IPS DF 6.9 (cell line): ENCODE results near the gene KRTAP12-4.
A peak's percentile ranks its signal among the peaks of the same experiment; 100 is the strongest.
"Not testable (repeated sequence)": the region's sequence is repeated elsewhere in the genome, so short reads cannot be mapped to it uniquely, and the experiment has no call there.

ENCODE experiments used
- DNase-seq: peaks from one replicate; pipeline ENCODE4 v3.0.0-alpha.2; 2013; ENCODE audit warnings: low read depth, low spot score
- H3K27ac ChIP-seq: one replicate; pipeline ENCODE4 v1.5.1; 2013; ENCODE audit warnings: low read length, control low read depth
- H3K27me3 ChIP-seq: 2 replicates; pipeline ENCODE4 v1.6.1; 2013; ENCODE audit warnings: mild to moderate bottlenecking, low read length; ENCODE audit not compliant: control insufficient read depth, insufficient read depth
- H3K36me3 ChIP-seq: 2 replicates; pipeline ENCODE4 v1.6.1; 2013; ENCODE audit warnings: low read length; ENCODE audit not compliant: control insufficient read depth, insufficient read depth
- H3K4me1 ChIP-seq: 2 replicates; pipeline ENCODE4 v1.6.1; 2013; ENCODE audit warnings: low read length; ENCODE audit not compliant: control insufficient read depth, insufficient read depth
- H3K4me3 ChIP-seq: 2 replicates; pipeline ENCODE4 v1.5.1; 2013; ENCODE audit warnings: mild to moderate bottlenecking, low read length
- H3K9me3 ChIP-seq: 2 replicates; pipeline ENCODE4 v1.6.1; 2013; ENCODE audit warnings: low read length, inconsistent platforms; ENCODE audit not compliant: control insufficient read depth, insufficient read depth
- WGBS: extraction: QIAGEN DNeasy Blood & Tissue Kit; methylation state at CpG from one replicate; pipeline ENCODE4 v1.1.7; 2013; ENCODE audit warnings: mixed read lengths, missing lambda C conversion rate; ENCODE audit not compliant: insufficient read length, insufficient coverage; 5-methylcytosine and 5-hydroxymethylcytosine counted together

KRTAP12-4 gene

DNA sequence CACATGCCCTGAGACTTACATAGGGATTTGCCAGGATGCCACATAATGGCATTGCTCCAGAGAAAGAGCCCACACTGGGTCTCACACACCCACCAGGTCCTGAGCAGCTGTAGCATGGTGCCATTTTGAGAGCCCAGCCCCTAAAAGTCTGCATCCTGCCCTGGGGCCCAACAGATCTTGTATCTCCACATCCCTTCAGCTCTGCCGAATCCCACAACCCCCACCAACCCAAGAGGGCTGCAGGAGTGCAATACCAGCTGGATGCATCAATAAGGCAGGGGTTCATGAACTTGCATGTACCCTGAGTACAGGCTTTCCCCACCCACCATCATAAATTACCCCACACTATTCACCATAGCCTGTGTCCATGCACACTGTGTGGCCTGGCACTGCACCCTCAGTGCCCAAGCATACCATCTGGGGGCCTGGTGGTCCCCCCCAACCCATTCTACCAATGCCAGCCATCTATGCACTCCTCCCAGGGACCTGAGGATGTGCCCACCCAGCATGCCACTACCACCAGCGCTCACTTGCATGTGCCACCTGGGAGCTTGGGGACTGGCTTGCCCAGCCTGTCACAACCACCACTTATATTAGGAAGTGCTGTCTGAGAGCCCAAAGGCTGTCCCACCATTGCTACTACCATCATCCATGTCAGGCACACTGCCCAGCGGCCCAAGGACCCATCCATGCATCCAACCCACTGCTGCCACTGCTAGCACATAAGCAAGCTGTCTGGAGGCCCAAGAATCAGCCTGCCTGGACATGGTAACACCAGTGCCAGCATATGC is 16.4 kb upstream of the KRTAP12-4 start:
- H3K4me1 ChIP-seq = no peaks in the 10 kb centered on the region; the same call in 1 of the 2 replicates
- no peak overlapping the region for H3K4me3 ChIP-seq
- no peak for DNase-seq
- no peaks in the 10 kb centered on the region for H3K36me3 ChIP-seq
- peaks cover 3% of the 10 kb centered on the region; the same call in 1 of the 2 replicates for H3K9me3 ChIP-seq
- no peak overlapping the region for H3K27ac ChIP-seq
- no CpG with 5 or more reads among the region's 3 CpGs for WGBS
- H3K27me3 ChIP-seq = no peaks in the 10 kb centered on the region

DNA sequence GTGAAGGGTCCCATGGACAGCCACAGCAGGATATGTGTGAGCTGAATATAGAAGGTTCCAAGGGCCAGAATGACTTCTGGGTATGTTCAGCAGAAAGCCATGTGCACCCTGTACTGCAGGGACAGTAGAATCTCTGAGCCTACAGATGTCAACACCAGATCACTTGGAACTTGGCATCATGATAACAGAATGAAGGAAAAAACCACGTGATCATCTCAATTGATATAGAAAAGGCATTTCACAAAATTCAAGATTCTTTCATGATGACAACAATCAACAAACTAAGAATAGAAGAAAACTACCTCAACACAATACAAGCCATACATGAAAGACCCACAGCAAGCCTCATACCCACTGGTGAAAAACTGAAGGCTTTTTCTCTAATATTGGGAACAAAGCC is 13.2 kb upstream of the KRTAP12-4 start:
- no peaks in the 10 kb centered on the region for H3K27me3 ChIP-seq
- no peak overlapping the region for H3K4me3 ChIP-seq
- WGBS = no CpG with 5 or more reads among the region's 1 CpG
- H3K4me1 ChIP-seq = no peaks in the 10 kb centered on the region; the same call in 1 of the 2 replicates
- no peaks in the 10 kb centered on the region for H3K36me3 ChIP-seq
- H3K27ac ChIP-seq = no peak overlapping the region
- DNase-seq = no peak
- H3K9me3 ChIP-seq = peaks cover 3% of the 10 kb centered on the region; the same call in 1 of the 2 replicates

DNA sequence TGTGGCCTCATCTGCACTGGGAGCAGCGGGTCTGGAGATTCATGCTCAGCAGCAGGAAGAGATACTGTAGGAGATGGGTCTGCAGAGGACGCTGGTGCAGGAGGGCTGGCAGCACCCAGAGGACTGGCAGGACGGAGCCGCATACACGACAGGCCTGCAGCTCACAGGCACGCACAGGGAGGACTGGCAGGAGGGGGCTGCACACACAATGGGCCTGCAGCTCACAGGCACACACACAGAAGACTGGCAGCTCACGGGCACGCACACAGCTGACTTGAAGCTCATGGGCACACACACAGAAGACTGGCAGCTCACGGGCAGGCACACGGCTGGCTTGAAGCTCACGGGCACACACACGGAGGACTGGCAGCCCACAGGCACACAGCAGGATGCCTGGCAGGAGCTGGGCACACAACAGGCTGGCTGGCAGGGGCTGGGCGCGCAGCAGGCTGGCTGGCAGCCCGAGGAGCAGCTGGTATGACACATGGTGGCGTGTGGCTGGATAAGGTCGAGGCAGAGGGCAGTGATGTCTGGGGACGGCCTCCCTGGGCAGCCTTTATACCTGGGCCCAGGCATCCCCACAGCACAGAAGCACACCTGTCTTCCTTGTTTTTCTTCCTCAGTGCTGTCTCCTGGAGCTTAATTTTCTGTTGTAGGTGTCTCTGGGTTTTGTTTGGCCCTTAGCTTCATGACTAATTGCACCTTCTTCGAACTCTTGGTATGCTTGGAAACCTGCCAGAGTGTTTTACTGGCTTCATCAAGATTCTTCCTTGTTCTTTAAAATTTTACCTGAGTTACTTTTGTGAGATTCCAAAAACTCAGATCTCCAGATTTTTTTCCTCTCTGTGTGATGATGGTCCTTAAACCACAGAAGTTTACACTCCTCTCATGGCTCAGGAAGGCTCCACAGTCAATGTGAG is 12.2 kb upstream of the KRTAP12-4 start, which contains the start of gene KRTAP12-2:
Gene KRTAP12-2 (minus strand): TSS at position 527 of the 920 bp plus-strand sequence. CDS start 41 bp downstream, at position 486.
- Histone ChIP-seq H3K27ac (no peak within 1 kb of the TSS), H3K27me3 (no peaks in the 10 kb centered on the region), H3K4me3 (no peak within 1 kb of the TSS), H3K4me1 (no peaks in the 10 kb centered on the region; the same call in 1 of the 2 replicates), H3K9me3 (peaks cover 3% of the 10 kb centered on the region; the same call in 1 of the 2 replicates), H3K36me3 (no peaks in the 10 kb centered on the region)
- DNase-seq = no peak
- WGBS = no CpG with 5 or more reads among the region's 19 CpGs

DNA sequence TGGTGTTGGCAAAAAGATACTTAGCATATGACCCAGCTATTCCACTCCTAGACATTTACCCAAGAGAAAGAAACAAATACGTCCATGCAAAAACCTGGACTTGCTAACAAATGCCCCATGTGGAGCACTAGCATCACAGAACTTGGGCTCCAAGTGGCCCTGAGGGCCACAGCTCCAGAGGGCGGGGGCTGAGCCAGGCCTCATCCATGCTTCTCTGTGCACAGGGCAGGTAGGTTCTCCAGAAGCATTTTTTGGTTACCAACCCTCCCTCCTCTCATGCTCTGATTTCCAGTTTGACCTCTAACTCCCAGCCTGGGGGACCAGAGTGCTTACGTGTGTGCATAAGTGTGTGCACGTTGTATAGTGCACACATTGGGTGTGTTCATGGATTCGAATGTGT is 10.2 kb upstream of the KRTAP12-4 start:
- Histone ChIP-seq H3K4me1 (no peaks in the 10 kb centered on the region; the same call in 1 of the 2 replicates), H3K36me3 (no peaks in the 10 kb centered on the region), H3K9me3 (no peaks in the 10 kb centered on the region), H3K27me3 (no peaks in the 10 kb centered on the region), H3K4me3 (no peak overlapping the region), H3K27ac (no peak overlapping the region)
- DNase-seq = no peak
- WGBS = no CpG with 5 or more reads among the region's 5 CpGs

DNA sequence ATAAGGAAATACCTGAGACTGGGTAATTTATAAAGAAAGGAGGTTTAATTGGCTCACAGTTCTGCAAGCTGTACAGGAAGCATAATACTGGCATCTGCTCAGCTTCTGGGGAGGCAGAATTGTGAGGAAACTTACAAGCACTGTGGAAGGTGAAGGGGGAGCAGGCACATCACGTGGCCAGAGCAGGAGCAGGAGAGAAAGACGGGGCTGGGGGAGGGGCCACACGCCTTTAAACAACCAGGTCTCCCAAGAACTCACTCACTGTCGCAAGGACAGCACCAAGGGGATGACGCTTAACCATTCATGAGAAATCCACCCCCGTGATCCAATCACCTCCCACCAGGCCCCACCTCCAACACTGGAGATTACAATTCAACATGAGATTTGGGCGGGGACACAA is 7.1 kb upstream of the KRTAP12-4 start:
- no CpG with 5 or more reads among the region's 7 CpGs for WGBS
- peak; percentile 31 for DNase-seq
- not testable (repeated sequence) for H3K4me1 ChIP-seq, H3K36me3 ChIP-seq, H3K9me3 ChIP-seq, H3K27me3 ChIP-seq, H3K27ac ChIP-seq, H3K4me3 ChIP-seq

DNA sequence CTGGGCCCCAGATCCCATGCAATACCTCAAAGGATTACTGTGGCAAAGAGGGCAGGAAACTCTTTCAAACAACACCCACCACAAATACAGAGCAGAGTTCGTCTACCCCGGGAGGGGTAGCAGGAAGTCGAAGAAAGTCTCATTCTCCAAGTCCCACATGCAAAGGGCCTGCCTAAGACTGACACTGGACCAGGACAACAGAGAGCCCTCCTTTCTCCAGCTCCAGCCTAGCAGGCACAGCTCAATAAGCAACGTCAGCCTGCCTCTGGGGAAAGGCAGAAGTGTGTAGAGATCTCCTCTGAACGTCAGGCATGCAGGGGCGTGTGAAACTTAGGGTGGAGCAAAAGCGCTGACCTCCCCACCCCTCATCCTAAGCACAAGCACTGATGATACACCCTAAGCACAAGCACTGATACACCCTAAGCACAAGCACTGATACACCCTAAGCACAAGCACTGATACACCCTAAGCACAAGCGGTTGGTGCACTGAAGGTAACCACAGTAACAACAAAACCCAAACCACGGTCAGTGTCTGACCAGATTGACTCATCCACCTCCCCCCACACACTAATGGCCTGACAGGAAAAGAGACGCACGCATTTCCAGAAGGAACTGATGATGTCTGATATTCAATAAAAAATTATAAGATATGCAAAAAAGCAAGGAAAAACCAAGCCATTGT is 4.6 kb upstream of the KRTAP12-4 start:
- peaks cover 3% of the 10 kb centered on the region for H3K4me1 ChIP-seq
- H3K27ac ChIP-seq = no peak overlapping the region
- H3K9me3 ChIP-seq = no peaks in the 10 kb centered on the region
- no peak overlapping the region for H3K4me3 ChIP-seq
- DNase-seq = no peak
- no peaks in the 10 kb centered on the region for H3K36me3 ChIP-seq
- H3K27me3 ChIP-seq = no peaks in the 10 kb centered on the region
- no CpG with 5 or more reads among the region's 11 CpGs for WGBS

DNA sequence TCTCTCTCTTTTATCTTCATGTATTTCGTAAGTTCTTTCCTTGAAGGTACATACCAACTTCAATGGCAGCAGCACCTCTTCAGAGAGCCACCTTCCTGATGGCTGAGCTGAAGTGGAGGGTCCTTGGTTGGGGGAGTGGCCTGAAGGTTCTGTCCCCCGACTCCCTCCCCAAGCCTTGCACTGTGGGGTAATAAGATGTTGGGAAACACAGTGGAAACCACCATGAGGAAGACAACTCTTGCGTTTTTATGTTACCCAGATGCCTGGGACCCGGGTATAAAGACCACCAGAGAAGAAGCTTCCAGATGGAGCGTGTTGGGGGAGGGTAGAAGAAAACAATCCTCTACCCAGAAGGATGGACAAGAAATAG is 4.1 kb upstream of the KRTAP12-4 start:
- DNase-seq = no peak
- Histone ChIP-seq H3K27me3 (no peaks in the 10 kb centered on the region), H3K9me3 (no peaks in the 10 kb centered on the region), H3K4me3 (no peak overlapping the region), H3K4me1 (peaks cover 3% of the 10 kb centered on the region), H3K27ac (no peak overlapping the region), H3K36me3 (no peaks in the 10 kb centered on the region)
- no CpG with 5 or more reads among the region's 5 CpGs for WGBS

DNA sequence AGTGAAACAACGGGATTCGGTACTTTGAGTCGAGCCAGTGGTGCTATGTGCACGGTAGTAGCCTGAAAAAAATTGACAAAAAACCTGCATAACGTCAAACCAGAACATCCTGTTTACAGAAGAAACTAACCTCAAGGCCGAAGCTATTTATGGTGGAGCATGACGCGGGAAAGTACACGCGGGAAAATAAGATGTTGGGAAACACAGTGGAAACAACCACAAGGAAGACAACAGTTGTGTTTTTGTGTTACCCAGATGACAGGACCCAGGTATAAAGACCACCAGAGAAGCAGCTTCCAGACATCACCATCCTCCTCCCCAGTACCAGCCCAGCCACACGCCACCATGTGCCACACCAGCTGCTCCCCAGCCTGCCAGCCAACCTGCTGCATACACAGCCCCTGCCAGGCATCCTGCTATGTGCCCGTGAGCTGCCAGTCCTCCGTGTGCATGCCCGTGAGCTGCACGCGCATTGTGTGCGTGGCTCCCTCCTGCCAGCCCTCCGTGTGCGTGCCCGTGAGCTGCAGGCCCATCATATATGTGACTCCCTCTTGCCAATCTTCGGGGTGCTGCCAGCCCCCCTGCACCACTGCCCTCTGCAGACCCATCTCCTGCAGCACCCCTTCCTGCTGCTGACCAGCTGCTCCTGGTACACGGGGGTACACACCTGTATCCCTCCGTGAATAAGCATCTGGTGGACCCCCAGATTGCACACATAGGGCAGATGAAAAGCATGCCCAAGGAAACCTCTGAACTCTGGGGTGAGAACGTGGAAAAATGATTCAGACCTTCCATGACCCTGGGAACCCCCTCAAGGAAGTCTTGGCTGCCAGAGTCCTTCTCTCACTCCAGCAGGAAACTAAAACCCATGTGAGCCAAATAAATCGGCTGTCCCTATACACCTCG is 3.4 kb upstream of the KRTAP12-4 start, which contains the start of gene KRTAP12-3:
Gene KRTAP12-3 (plus strand): TSS at position 298 of the 906 bp plus-strand sequence. CDS start 48 bp downstream, at position 346.
- no peak within 1 kb of the TSS for H3K27ac ChIP-seq
- no peaks in the 10 kb centered on the region for H3K27me3 ChIP-seq
- no CpG with 5 or more reads among the region's 26 CpGs for WGBS

DNA sequence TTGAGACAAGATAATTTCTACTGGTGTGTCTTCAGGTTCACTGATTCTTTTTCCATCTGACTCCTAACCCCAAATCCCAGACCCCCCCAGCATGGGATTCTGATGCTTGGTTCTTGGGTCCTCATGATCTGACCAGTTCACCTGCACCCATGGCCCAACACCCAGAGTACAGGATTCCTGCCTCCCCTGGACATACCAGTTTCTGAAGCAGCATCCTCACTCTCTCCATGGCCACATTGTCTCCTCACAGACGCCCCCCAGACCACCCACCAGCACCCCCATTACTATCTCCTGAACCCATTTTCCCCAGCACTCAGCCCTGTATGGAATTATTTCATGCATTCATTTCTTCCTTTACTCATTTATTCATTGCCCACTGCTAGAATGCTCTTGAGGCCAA is 2.4 kb upstream of the KRTAP12-4 start:
- Histone ChIP-seq H3K27me3 (no peaks in the 10 kb centered on the region), H3K9me3 (no peaks in the 10 kb centered on the region), H3K4me1 (peaks cover 3% of the 10 kb centered on the region), H3K27ac (no peak overlapping the region), H3K36me3 (no peaks in the 10 kb centered on the region), H3K4me3 (no peak overlapping the region)
- no CpG with 5 or more reads among the region's 1 CpG for WGBS
- no peak for DNase-seq

More for the DNA sequence above, 3.4 kb upstream of the KRTAP12-4 start, which contains the start of gene KRTAP12-3:
- no peak for DNase-seq
- no peaks in the 10 kb centered on the region for H3K9me3 ChIP-seq
- H3K4me3 ChIP-seq = no peak within 1 kb of the TSS
- H3K36me3 ChIP-seq = no peaks in the 10 kb centered on the region
- peaks cover 3% of the 10 kb centered on the region for H3K4me1 ChIP-seq
